ENCODE results near the gene AKAP1.

GRCh38 chr17:57044976-57045867 lies 39.8 kb upstream of the AKAP1 start:
- TF ChIP-seq YY1 (IDR thresholded peaks at IDR 0.05; ENCODE audit: insufficient read depth, insufficient read length) (no peak), SUZ12 (IDR thresholded peaks at IDR 0.05; ENCODE audit: extremely low read depth, insufficient read depth, insufficient read length) (no peak)

All from NT2/D1 (cell line).